ENCODE data around the gene ARID1B. TPM values are rescaled to one million over a fixed set of nuclear protein-coding genes. Genes with fewer than 3 reads are reported as not detected.

Gene ARID1B
- total and polyA plus RNA-seq, 10 of the 15 experiments (the other 5 are each of a cell fraction or from before 2014, with no cell fraction given), result 24.7 to 133 (median 54.6) TPM

GRCh38 chr6:157253699-157254098 is 476.5 kb downstream of the ARID1B start:
- H3K9ac ChIP-seq (ENCODE audit: control insufficient read depth, insufficient read depth, low read length), result no peak overlapping the region
- no peaks in the 10 kb centered on the region for H3K79me2 ChIP-seq (ENCODE audit: control insufficient read depth, insufficient read depth, low read length)
- BruUV-seq (replicated peaks), result no TSS peak
- TF ChIP-seq FOS (IDR thresholded peaks at IDR 0.05; ENCODE audit: borderline replicate concordance, extremely low read depth, insufficient read length) (no peak), ZNF24 (IDR thresholded peaks at IDR 0.05) (no peak), ZZZ3 (IDR thresholded peaks at IDR 0.05; ENCODE audit: control insufficient read depth, insufficient read length, low read depth) (no peak), SREBF1 (IDR thresholded peaks at IDR 0.05; ENCODE audit: low read length) (no peak), KDM1A (IDR thresholded peaks at IDR 0.05; ENCODE audit: borderline replicate concordance) (no peak), ZNF207 (IDR thresholded peaks at IDR 0.05; ENCODE audit: borderline replicate concordance) (no peak), POLR2A (IDR thresholded peaks at IDR 0.05; ENCODE audit: low read depth, low read length) (no peak), PBX3 (IDR thresholded peaks at IDR 0.05; ENCODE audit: insufficient replicate concordance, low read depth, low read length) (no peak), PAX8 (IDR thresholded peaks at IDR 0.05) (no peak), NR2F1 (conservative IDR thresholded peaks at IDR 0.05) (no peak), MTA3 (IDR thresholded peaks at IDR 0.05; ENCODE audit: borderline replicate concordance, low read length) (no peak)
- TF ChIP-seq, protein P1, sequence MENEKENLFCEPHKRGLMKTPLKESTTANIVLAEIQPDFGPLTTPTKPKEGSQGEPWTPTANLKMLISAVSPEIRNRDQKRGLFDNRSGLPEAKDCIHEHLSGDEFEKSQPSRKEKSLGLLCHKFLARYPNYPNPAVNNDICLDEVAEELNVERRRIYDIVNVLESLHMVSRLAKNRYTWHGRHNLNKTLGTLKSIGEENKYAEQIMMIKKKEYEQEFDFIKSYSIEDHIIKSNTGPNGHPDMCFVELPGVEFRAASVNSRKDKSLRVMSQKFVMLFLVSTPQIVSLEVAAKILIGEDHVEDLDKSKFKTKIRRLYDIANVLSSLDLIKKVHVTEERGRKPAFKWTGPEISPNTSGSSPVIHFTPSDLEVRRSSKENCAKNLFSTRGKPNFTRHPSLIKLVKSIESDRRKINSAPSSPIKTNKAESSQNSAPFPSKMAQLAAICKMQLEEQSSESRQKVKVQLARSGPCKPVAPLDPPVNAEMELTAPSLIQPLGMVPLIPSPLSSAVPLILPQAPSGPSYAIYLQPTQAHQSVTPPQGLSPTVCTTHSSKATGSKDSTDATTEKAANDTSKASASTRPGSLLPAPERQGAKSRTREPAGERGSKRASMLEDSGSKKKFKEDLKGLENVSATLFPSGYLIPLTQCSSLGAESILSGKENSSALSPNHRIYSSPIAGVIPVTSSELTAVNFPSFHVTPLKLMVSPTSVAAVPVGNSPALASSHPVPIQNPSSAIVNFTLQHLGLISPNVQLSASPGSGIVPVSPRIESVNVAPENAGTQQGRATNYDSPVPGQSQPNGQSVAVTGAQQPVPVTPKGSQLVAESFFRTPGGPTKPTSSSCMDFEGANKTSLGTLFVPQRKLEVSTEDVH (IDR thresholded peaks at IDR 0.05; ENCODE audit: low read depth, partially characterized antibody), result no peak
- no peak for ATAC-seq
- ChIA-PET SMC1A (ENCODE audit: uncharacterized antibody, unreplicated experiment) (no interaction called here), CTCF (no interaction called here), POLR2A (no interaction called here), RAD21 (ENCODE audit: unreplicated experiment) (no interaction called here)
- H3K36me3 ChIP-seq (ENCODE audit: control insufficient read depth in 2 of 2, insufficient read depth in 2 of 2, low read length in 1 of 2), result no peaks in the 10 kb centered on the region
- 64% methylated on average over 6 of the region's 7 CpGs for WGBS (ENCODE audit: insufficient coverage, insufficient replicate concordance, low lambda C conversion rate, missing lambda C conversion rate)
- no peaks in the 10 kb centered on the region for H3K4me1 ChIP-seq (ENCODE audit: control insufficient read depth, insufficient read depth, low read length)
- H3K4me2 ChIP-seq (ENCODE audit: control insufficient read depth, insufficient read depth), result no peak overlapping the region
- FAIRE-seq, result no peak
- no peak overlapping the region for H3K27ac ChIP-seq (ENCODE audit: control insufficient read depth, insufficient read depth)
- in situ Hi-C loops (cut with MboI), result no loop called here
- no peaks in the 10 kb centered on the region; the same call in 2 of the 3 replicates for H3K9me3 ChIP-seq (replicated peaks; ENCODE audit: control insufficient read depth, insufficient read depth, low read length)
- H3K4me3 ChIP-seq, result no peak overlapping the region
- DNase-seq (ENCODE audit: low read depth, low spot score), result no peak
- no peaks in the 10 kb centered on the region for H4K20me1 ChIP-seq (ENCODE audit: control insufficient read depth, insufficient read depth)
- H2AFZ ChIP-seq (ENCODE audit: control insufficient read depth, low read depth, low read length), result no peak overlapping the region
- intact Hi-C loops (cut with micrococcal nuclease; ENCODE audit: unreplicated experiment), result no loop called here
- peaks cover 1 to 4% of the 10 kb centered on the region in 2 experiments; a peak in 2 of 4 replicates for H3K27me3 ChIP-seq (replicated peaks in 1 of 2; ENCODE audit: control insufficient read depth in 2 of 2, insufficient read depth in 2 of 2, low read length in 1 of 2)

Measured in GM12878 (cell line).